NB4 (cell line): Measurements from ENCODE around the gene PLEKHG3.

Source experiments
- DNase-seq: peaks from one replicate; pipeline ENCODE4 v3.0.0; 2010; ENCODE audit warnings: low read depth
- H3K4me3 ChIP-seq: one replicate; pipeline ENCODE4 v1.5.1; 2011; ENCODE audit warnings: mild to moderate bottlenecking, low read depth, low read length, moderate library complexity
- CTCF ChIP-seq: IDR thresholded peaks from one replicate; pipeline ENCODE4 v1.5.1; 2012; ENCODE audit warnings: low read depth, low read length
- MYC ChIP-seq: IDR thresholded peaks from 2 replicates; pipeline ENCODE4 v1.6.1; 2011; ENCODE audit warnings: low read depth, low read length
- POLR2A ChIP-seq: IDR thresholded peaks from 2 replicates; pipeline ENCODE4 v1.6.1; 2011; ENCODE audit warnings: mild to moderate bottlenecking; ENCODE audit not compliant: insufficient read length; ENCODE audit errors: extremely low read depth
- TF ChIP-seq, protein P1 (sequence below): IDR thresholded peaks from 2 replicates; pipeline ENCODE4 v1.6.1; 2011; ENCODE audit warnings: low read depth, low read length

The PLEKHG3 gene

DNA sequence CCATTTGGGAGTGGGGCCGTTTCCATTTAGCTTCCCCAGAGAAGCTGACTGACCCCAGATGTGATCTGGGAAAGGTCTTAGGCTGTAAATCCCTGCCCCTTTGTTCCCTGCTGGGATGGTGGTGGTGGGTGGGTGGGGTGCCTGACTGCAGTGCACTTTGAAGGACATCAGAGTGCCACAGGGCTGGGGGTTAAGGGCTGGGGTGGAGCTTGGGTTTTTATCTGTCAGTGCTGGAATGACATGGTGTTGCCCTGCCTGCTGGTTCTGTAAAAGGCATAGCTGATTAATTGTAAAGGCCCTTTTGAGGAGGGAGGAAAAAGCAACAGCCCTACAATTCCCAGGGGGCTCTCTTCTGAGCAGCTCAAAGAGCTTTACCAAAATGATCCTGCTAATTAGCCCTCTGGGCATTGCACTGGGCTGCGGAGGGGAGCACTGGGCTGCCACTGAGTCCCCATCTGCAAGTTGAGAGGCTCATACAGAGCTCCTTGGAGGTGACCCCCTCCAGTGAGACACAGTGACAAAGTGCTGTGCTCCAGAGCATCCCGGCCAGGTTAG is 21.1 kb downstream of the PLEKHG3 start:
- no peak overlapping the region for H3K4me3 ChIP-seq
- peak; percentile 56 for DNase-seq
- TF ChIP-seq POLR2A (no peak), CTCF (no peak), MYC (no peak)
- TF ChIP-seq, protein P1, sequence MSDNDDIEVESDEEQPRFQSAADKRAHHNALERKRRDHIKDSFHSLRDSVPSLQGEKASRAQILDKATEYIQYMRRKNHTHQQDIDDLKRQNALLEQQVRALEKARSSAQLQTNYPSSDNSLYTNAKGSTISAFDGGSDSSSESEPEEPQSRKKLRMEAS: no peak

GRCh38 chr14:64725879-64726584 is 21.8 kb downstream of the PLEKHG3 start:
- H3K4me3 ChIP-seq: no peak overlapping the region
- DNase-seq: no peak
- no peak for TF ChIP-seq POLR2A
- TF ChIP-seq, protein P1: no peak
- TF ChIP-seq MYC: no peak
- no peak for TF ChIP-seq CTCF

- TF ChIP-seq CTCF: no peak
- TF ChIP-seq POLR2A: no peak
- no peak for DNase-seq
- H3K4me3 ChIP-seq: no peak overlapping the region
These were observed 22.3 kb downstream of the PLEKHG3 start for GRCh38 chr14:64726585-64726890.

GRCh38 chr14:64727551-64728071 is 23.4 kb downstream of the PLEKHG3 start:
- no peak for DNase-seq
- TF ChIP-seq CTCF (no peak), POLR2A (no peak), MYC (no peak)
- TF ChIP-seq, protein P1: no peak
- no peak overlapping the region for H3K4me3 ChIP-seq

- DNase-seq: no peak
- TF ChIP-seq, protein P1: no peak
- H3K4me3 ChIP-seq: no peak overlapping the region
These were observed 23.9 kb downstream of the PLEKHG3 start for GRCh38 chr14:64728106-64728505.

GRCh38 chr14:64728856-64729255 is 24.6 kb downstream of the PLEKHG3 start:
- TF ChIP-seq MYC (no peak), POLR2A (no peak), CTCF (no peak)
- TF ChIP-seq, protein P1: no peak
- DNase-seq: no peak
- no peak overlapping the region for H3K4me3 ChIP-seq
